Suprapubic skin (tissue), 3 donors: ENCODE measurements around the gene RTBDN.

Experiments used
- CTCF ChIP-seq, 2 donors: fragments of 200-600 bp in 1 of 2; fragments of 450-650 bp in 1 of 2; sonication (generic) in 1 of 2; IDR thresholded peaks; one replicate each; pipeline ENCODE4 v1.5.1; 2016 to 2019; ENCODE audit warnings: antibody characterized with exemption in 2 of 2, mild to moderate bottlenecking in 1 of 2, moderate library complexity in 1 of 2
- POLR2AphosphoS5 ChIP-seq, 3 donors: sonication (generic); formaldehyde crosslinking; IDR thresholded peaks; one replicate each; pipeline ENCODE4 v1.6.1; 2017; ENCODE audit warnings: antibody characterized with exemption in 3 of 3

DNA sequence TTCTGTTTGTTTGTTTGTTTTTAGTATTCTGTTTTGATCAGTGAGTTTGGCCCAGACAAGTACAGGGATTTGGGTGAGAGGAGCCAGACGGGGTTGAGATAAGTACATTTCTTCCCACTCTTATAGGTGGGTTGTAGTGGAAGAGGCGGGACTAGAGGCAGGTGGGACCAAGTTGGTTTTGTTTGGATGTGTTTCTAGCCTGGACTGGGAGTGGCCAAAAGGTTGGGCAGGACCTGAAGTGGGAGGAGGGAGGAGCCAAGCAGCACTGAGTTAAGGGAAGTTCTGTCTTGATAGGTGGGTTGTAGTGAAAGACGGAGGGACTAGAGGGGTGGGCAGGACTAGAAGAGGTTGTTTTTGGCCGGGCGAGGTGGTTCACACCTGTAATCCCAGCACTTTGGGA, 37.9 kb upstream of the RTBDN start:
- no peak for TF ChIP-seq POLR2AphosphoS5 (IDR thresholded peaks at IDR 0.05)
- no peak for TF ChIP-seq CTCF (IDR thresholded peaks at IDR 0.05)
